GM23248 (cell line): ENCODE data around the gene GPHN.

Source experiments
- EZH2 ChIP-seq: fragments of 200-600 bp; sonication (generic); IDR thresholded peaks from 2 replicates; pipeline ENCODE4 v1.6.1; 2018; ENCODE audit warnings: antibody characterized with exemption, mild to moderate bottlenecking; ENCODE audit not compliant: insufficient read depth, poor library complexity, severe bottlenecking
- EZH2phosphoT487 ChIP-seq: fragments of 200-600 bp; sonication (generic); IDR thresholded peaks from 2 replicates; pipeline ENCODE4 v1.6.1; 2018; ENCODE audit warnings: antibody characterized with exemption, moderate library complexity, mild to moderate bottlenecking, low read depth; ENCODE audit not compliant: insufficient read depth

DNA sequence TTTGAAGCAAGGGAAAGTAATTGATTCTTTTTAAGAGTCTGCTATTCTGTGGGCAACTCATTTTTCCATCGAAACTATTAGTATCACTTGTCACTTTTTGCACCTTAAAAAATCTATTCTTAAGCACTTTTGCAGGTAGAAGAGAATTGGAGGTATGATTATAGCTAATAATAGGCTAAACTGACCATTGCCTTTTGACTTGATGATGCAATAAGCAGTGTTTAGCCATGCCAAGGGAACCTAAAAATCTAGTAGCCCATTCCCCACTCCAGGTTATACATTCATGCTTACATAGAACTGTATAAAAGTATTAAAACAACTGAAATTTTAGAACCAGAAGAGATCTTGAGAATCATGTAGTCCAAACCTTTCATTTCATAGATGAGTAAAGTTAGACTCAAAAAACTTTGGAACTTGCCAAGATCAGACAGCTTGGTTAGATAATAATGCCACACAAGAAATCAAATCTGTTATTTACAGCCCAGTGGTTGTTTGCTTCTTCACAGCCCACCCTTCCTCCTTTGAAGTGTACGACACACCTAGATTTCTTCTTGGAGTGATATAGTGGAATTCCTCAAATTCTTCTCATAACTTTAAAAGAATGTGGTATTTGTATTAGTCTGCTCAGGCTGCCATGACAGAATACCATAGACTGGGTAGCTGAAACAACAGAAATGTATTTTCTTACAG is 659.6 kb downstream of the GPHN start:
- TF ChIP-seq EZH2, result no peak
- no peak for TF ChIP-seq EZH2phosphoT487
